Measurements from ENCODE around the gene CCDC70.
"Not testable (repeated sequence)": the region's sequence is repeated elsewhere in the genome, so short reads cannot be mapped to it uniquely, and the experiment has no call there.

Gene CCDC70

GRCh38 chr13:51865838-51866237 lies 4.1 kb downstream of the CCDC70 start:
- DNase-seq, result no peak

GRCh38 chr13:51867062-51867461 lies 5.3 kb downstream of the CCDC70 start:
- no peak for DNase-seq

GRCh38 chr13:51869916-51870315 lies 8.1 kb downstream of the CCDC70 start:
- no peak for DNase-seq

GRCh38 chr13:51870616-51871015 lies 8.8 kb downstream of the CCDC70 start:
- DNase-seq, result no peak

GRCh38 chr13:51873117-51873798 lies 11.5 kb downstream of the CCDC70 start:
- no peak for DNase-seq

GRCh38 chr13:51873837-51874236 lies 12.1 kb downstream of the CCDC70 start:
- DNase-seq, result no peak

- no peak for DNase-seq
Measured at GRCh38 chr13:51874651-51875050, 12.9 kb downstream of the CCDC70 start.

- DNase-seq, result no peak
Measured at GRCh38 chr13:51879133-51879532, 17.4 kb downstream of the CCDC70 start.

- no peak for DNase-seq
Measured at GRCh38 chr13:51881296-51881695, 19.5 kb downstream of the CCDC70 start.

- DNase-seq, result no peak
Measured at GRCh38 chr13:51882570-51883225, 20.9 kb downstream of the CCDC70 start.

GRCh38 chr13:51883226-51883600 lies 21.4 kb downstream of the CCDC70 start:
- no peak for DNase-seq

GRCh38 chr13:51885651-51886050 lies 23.9 kb downstream of the CCDC70 start:
- DNase-seq, result no peak

- DNase-seq, result no peak
Measured at GRCh38 chr13:51887468-51887867, 25.7 kb downstream of the CCDC70 start.

- no peak for DNase-seq
Measured at GRCh38 chr13:51892657-51893056, 30.9 kb downstream of the CCDC70 start.

- DNase-seq, result no peak
Measured at GRCh38 chr13:51894239-51894638, 32.5 kb downstream of the CCDC70 start.

- no peak for DNase-seq
Measured at GRCh38 chr13:51895906-51896888, 34.4 kb downstream of the CCDC70 start.

- DNase-seq, result no peak
Measured at GRCh38 chr13:51900471-51900870, 38.7 kb downstream of the CCDC70 start.

- no peak for DNase-seq
Measured at GRCh38 chr13:51902776-51903175, 41.0 kb downstream of the CCDC70 start.

- DNase-seq, result no peak
Measured at GRCh38 chr13:51905787-51906186, 44.0 kb downstream of the CCDC70 start.

- DNase-seq, result no peak
Measured at GRCh38 chr13:51906581-51906980, 44.8 kb downstream of the CCDC70 start.

- no peak for DNase-seq
Measured at GRCh38 chr13:51907040-51907732, 45.4 kb downstream of the CCDC70 start.

- DNase-seq, result not testable (repeated sequence)
Measured at GRCh38 chr13:51909265-51909664, 47.5 kb downstream of the CCDC70 start.

- no peak for DNase-seq
Measured at GRCh38 chr13:51910508-51910907, 48.7 kb downstream of the CCDC70 start.
